Endothelial cell of umbilical vein (primary cell): Measurements from ENCODE around the gene RNASEH2B. TPM values are rescaled to one million over a fixed set of nuclear protein-coding genes. Genes with fewer than 3 reads are reported as not detected.

ENCODE experiments used
- BruUV-seq: library from RNA; stranded (reverse); fragments of 400-500 nt; replicated peaks from 2 replicates; lab custom pipeline; 2021; lab: Mats Ljungman, UMichigan
- CTCF ChIA-PET: fragments of 300-600, 350-600 bp; sonication (Branson Sonifier 250); formaldehyde crosslinking; loops from one replicate; lab custom pipeline; 2021; ENCODE audit warnings: antibody characterized with exemption, inconsistent platforms; lab: Charles Lee
- POLR2A ChIA-PET: fragments of 300-600, 350-600 bp; sonication (Branson Sonifier 250); formaldehyde crosslinking; loops from one replicate; lab custom pipeline; 2021; ENCODE audit warnings: antibody characterized with exemption, inconsistent platforms; lab: Charles Lee
- DNase-seq: peaks from one replicate; pipeline ENCODE4 v3.0.0-alpha.2; 2011; ENCODE audit warnings: low read depth, low spot score
- FAIRE-seq: peaks from 2 replicates; lab custom pipeline; 2011; peaks lifted over from hg19 to GRCh38; lab: Jason Lieb, UNC
- H2AFZ ChIP-seq: 2 replicates; pipeline ENCODE4 v1.6.0; 2012; ENCODE audit warnings: low read depth, low read length, control low read depth, inconsistent platforms
- H3K27ac ChIP-seq: 2 replicates; pipeline ENCODE4 v1.5.1; 2011; ENCODE audit warnings: low read depth, mild to moderate bottlenecking, control low read depth, low read length, moderate library complexity; ENCODE audit not compliant: insufficient read depth
- H3K27me3 ChIP-seq, 2 experiments: 2 replicates each; pipeline versions ENCODE4 v1.6.0 to v1.6.1; 2011; ENCODE audit warnings: low read length in 2 of 2, mixed read lengths in 1 of 2; ENCODE audit not compliant: control insufficient read depth in 2 of 2, insufficient read depth in 2 of 2
- H3K36me3 ChIP-seq, 2 experiments: 2 replicates in 1 of 2; 3 replicates in 1 of 2; pipeline ENCODE4 v1.5.1; 2011; ENCODE audit warnings: low read length in 2 of 2, mild to moderate bottlenecking in 1 of 2, moderate library complexity in 1 of 2; ENCODE audit not compliant: control insufficient read depth in 2 of 2, insufficient read depth in 2 of 2; ENCODE audit errors: extremely low read depth in 1 of 2
- H3K4me1 ChIP-seq: 3 replicates; pipeline ENCODE4 v1.5.1; 2011; ENCODE audit warnings: mild to moderate bottlenecking, low read length; ENCODE audit not compliant: control insufficient read depth, insufficient read depth; ENCODE audit errors: extremely low read depth
- H3K4me2 ChIP-seq: 2 replicates; pipeline ENCODE4 v1.6.1; 2011; ENCODE audit warnings: low read length, control low read depth, mixed read lengths; ENCODE audit not compliant: insufficient read depth
- H3K4me3 ChIP-seq, 3 experiments: fragments of 200-600 bp in 1 of 3; sonication (generic), shearing (Covaris generic) in 1 of 3; replicated peaks in 1 of 3; 2 replicates each; pipeline ENCODE4 v1.5.1; 2011 to 2016; ENCODE audit warnings: control low read depth in 3 of 3, low read length in 3 of 3, mild to moderate bottlenecking in 2 of 3, inconsistent platforms in 1 of 3, low read depth in 1 of 3, moderate library complexity in 1 of 3; ENCODE audit not compliant: insufficient read depth in 1 of 3
- H3K79me2 ChIP-seq: 2 replicates; pipeline ENCODE4 v1.6.0; 2012; ENCODE audit warnings: low read length, inconsistent platforms; ENCODE audit not compliant: control insufficient read depth, insufficient read depth
- H3K9ac ChIP-seq: replicated peaks from 2 replicates; pipeline ENCODE3; 2011; ENCODE audit warnings: low read length, control low read depth; ENCODE audit not compliant: insufficient read depth; ENCODE audit errors: extremely low read depth
- H3K9me1 ChIP-seq: replicated peaks from 3 replicates; pipeline ENCODE4 v1.6.0; 2011; ENCODE audit warnings: mild to moderate bottlenecking, low read length; ENCODE audit not compliant: control insufficient read depth, insufficient read depth; ENCODE audit errors: extremely low read depth
- H3K9me3 ChIP-seq: replicated peaks from 2 replicates; pipeline ENCODE4 v1.5.1; 2012; ENCODE audit warnings: low read length, inconsistent platforms; ENCODE audit not compliant: control insufficient read depth, insufficient read depth
- H4K20me1 ChIP-seq: replicated peaks from 2 replicates; pipeline ENCODE3; 2011; ENCODE audit warnings: mild to moderate bottlenecking, low read length; ENCODE audit not compliant: control insufficient read depth, insufficient read depth; ENCODE audit errors: extremely low read depth
- EZH2 ChIP-seq: IDR thresholded peaks from 2 replicates; pipeline ENCODE4 v1.6.1; 2012; ENCODE audit warnings: borderline replicate concordance, low read depth, mild to moderate bottlenecking, moderate library complexity, low read length, inconsistent platforms; ENCODE audit not compliant: severe bottlenecking
- FOS ChIP-seq: IDR thresholded peaks from 2 replicates; pipeline ENCODE4 v1.6.1; 2011; ENCODE audit warnings: mild to moderate bottlenecking, low read length, moderate library complexity, borderline replicate concordance; ENCODE audit not compliant: insufficient read depth
- GATA2 ChIP-seq: IDR thresholded peaks from 2 replicates; pipeline ENCODE4 v1.7.0; 2011; ENCODE audit warnings: low read depth, mild to moderate bottlenecking, moderate library complexity, mixed read lengths, low read length; ENCODE audit not compliant: insufficient read length, insufficient read depth
- JUN ChIP-seq: IDR thresholded peaks from 2 replicates; pipeline ENCODE4 v1.6.1; 2011; ENCODE audit warnings: borderline replicate concordance, low read depth; ENCODE audit not compliant: insufficient read length, insufficient read depth
- MYC ChIP-seq: IDR thresholded peaks from one replicate; pipeline ENCODE4 v1.6.1; 2011; ENCODE audit warnings: mild to moderate bottlenecking, low read depth, low read length
- POLR2A ChIP-seq: IDR thresholded peaks from 2 replicates; pipeline ENCODE4 v1.6.1; 2012; ENCODE audit warnings: low read depth, mild to moderate bottlenecking, control low read depth, low read length
- POLR2AphosphoS5 ChIP-seq: IDR thresholded peaks from 2 replicates; pipeline ENCODE4 v1.6.1; 2012; ENCODE audit warnings: low read depth, mild to moderate bottlenecking, control low read depth, low read length, moderate library complexity; ENCODE audit not compliant: insufficient read depth
- dilution Hi-C: fragments of 300-500 bp; cut with MboI; formaldehyde crosslinking; loops from one replicate; pipeline ENCODE4 v1.15.0; 2019; ENCODE audit warnings: low sequenced_read_pairs; ENCODE audit not compliant: extremely low pct_ligation_motif_present
- intact Hi-C: fragments of 100-400 bp; cut with micrococcal nuclease; formaldehyde crosslinking; loops from one replicate; pipeline ENCODE4 v1.10.0; 2022
- polyA plus RNA-seq, 4 experiments: library from polyadenylated mRNA; depleted of rRNA in 3 of 4; stranded (reverse) in 3 of 4; unstranded in 1 of 4; fragments of >200 nt; gene quantifications; 2 replicates each; pipeline versions ENCODE4 v1.2.1 to v1.2.3, GENCODE V29; 2011 to 2012; ENCODE audit warnings: missing spikeins in 1 of 4
- total RNA-seq: library from RNA; stranded (reverse); gene quantifications from 2 replicates; pipeline ENCODE4 v1.2.3, GENCODE V29; 2021
- TF ChIP-seq, protein P1 (sequence below): IDR thresholded peaks from 2 replicates; pipeline ENCODE4 v1.6.1; 2011; ENCODE audit not compliant: insufficient read depth, insufficient read length
- TF ChIP-seq, protein P2 (sequence below), 2 donors: IDR thresholded peaks; 1 replicate in 1 of 2; 2 replicates in 1 of 2; pipeline ENCODE4 v1.5.1; 2011; ENCODE audit warnings: low read length in 2 of 2, mild to moderate bottlenecking in 2 of 2, moderate library complexity in 2 of 2, control low read depth in 1 of 2, inconsistent platforms in 1 of 2, low read depth in 1 of 2; ENCODE audit not compliant: insufficient read depth in 1 of 2; ENCODE audit errors: extremely low read depth in 1 of 2

RNASEH2B gene
- total and polyA plus RNA-seq, 2 donors (not counting 3 experiments of a cell fraction or from before 2014, with no cell fraction given), result 8.9 to 25.1 TPM

DNA sequence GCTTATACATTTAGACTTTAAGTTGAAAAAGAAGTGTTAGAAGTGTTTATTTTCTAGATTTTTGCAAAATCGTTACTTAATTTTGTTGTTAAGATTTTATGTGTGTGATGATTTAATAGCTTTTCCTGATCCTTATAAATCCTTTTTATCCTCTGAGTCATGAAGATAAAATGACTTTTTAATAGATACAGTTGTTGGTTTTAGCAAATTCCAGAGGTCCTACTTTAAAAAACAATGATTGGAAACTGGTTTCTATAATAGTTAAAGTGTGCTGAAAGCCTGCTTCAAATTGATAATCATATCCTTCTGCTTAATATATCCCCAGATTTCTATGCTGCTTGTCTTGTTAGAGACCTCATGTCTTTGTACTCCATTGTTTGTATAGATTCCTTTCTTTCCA is 39.0 kb downstream of the RNASEH2B start:
- no peak for DNase-seq
- Histone ChIP-seq H3K27ac (no peak overlapping the region), H3K9me3 (no peaks in the 10 kb centered on the region), H3K9me1 (no peaks in the 10 kb centered on the region), H3K36me3 (no peaks in the 10 kb centered on the region), H3K27me3 (no peaks in the 10 kb centered on the region), H3K4me3 (no peak overlapping the region), H4K20me1 (no peaks in the 10 kb centered on the region), H3K4me1 (no peaks in the 10 kb centered on the region), H3K4me2 (no peak overlapping the region), H3K79me2 (no peaks in the 10 kb centered on the region), H2AFZ (no peak overlapping the region), H3K9ac (no peak overlapping the region)
- FAIRE-seq, result no peak
- BruUV-seq, result no TSS peak
- dilution Hi-C loops (no loop called here), intact Hi-C loops (no loop called here)
- TF ChIP-seq, protein P1, sequence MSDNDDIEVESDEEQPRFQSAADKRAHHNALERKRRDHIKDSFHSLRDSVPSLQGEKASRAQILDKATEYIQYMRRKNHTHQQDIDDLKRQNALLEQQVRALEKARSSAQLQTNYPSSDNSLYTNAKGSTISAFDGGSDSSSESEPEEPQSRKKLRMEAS, result no peak
- TF ChIP-seq GATA2 (no peak), POLR2AphosphoS5 (no peak), EZH2 (no peak), FOS (no peak), POLR2A (no peak), JUN (no peak), MYC (no peak)
- TF ChIP-seq, protein P2, sequence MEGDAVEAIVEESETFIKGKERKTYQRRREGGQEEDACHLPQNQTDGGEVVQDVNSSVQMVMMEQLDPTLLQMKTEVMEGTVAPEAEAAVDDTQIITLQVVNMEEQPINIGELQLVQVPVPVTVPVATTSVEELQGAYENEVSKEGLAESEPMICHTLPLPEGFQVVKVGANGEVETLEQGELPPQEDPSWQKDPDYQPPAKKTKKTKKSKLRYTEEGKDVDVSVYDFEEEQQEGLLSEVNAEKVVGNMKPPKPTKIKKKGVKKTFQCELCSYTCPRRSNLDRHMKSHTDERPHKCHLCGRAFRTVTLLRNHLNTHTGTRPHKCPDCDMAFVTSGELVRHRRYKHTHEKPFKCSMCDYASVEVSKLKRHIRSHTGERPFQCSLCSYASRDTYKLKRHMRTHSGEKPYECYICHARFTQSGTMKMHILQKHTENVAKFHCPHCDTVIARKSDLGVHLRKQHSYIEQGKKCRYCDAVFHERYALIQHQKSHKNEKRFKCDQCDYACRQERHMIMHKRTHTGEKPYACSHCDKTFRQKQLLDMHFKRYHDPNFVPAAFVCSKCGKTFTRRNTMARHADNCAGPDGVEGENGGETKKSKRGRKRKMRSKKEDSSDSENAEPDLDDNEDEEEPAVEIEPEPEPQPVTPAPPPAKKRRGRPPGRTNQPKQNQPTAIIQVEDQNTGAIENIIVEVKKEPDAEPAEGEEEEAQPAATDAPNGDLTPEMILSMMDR (IDR thresholded peaks at IDR 0.05; ENCODE audit: extremely low read depth in 1 of 2, insufficient read depth in 1 of 2, low read depth in 1 of 2, low read length in 2 of 2), result no peak
- POLR2A ChIA-PET, result no interaction called here
- CTCF ChIA-PET, result no interaction called here
